Measurements from ENCODE around the gene MDH1B.
"Not testable (repeated sequence)": the region's sequence is repeated elsewhere in the genome, so short reads cannot be mapped to it uniquely, and the experiment has no call there.

The MDH1B gene

DNA sequence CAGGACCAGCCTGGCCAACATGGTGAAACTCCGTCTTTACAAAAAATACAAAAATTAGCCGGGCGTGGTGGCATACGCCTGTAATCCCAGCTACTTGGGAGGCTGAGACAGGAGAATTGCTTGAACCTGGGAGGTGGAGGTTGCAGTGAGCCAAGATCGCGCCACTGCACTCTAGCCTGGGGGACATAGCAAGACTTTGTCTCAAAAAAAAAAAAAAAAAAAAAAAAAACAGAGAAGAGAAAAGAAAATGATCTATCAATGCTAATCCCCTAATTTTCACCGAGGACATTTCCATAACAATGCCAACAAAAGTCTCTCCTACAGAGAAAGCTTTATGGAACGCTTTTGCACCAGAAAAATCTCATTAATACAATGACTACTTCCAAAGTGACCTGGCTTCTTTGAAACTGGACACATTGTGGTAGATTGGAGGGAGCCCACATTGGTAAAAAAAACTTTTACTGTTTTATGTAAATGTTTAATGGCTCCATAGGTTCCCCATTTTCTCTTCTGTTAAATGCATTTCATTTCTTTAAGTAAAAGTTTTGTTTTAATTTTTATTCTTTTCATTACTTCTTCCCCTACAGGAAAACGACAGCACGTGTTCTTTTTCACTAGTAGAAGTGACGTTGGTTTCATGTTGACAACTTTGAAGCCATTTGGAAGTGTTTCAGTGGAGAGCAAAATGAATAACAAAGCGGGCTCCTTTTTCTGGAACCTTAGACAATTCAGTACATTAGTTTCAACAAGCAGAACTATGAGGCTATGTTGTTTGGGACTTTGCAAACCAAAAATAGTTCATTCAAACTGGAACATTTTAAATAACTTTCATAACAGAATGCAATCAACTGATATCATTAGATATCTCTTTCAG lies 1.2 kb upstream of the MDH1B start:
- no peak for DNase-seq

DNA sequence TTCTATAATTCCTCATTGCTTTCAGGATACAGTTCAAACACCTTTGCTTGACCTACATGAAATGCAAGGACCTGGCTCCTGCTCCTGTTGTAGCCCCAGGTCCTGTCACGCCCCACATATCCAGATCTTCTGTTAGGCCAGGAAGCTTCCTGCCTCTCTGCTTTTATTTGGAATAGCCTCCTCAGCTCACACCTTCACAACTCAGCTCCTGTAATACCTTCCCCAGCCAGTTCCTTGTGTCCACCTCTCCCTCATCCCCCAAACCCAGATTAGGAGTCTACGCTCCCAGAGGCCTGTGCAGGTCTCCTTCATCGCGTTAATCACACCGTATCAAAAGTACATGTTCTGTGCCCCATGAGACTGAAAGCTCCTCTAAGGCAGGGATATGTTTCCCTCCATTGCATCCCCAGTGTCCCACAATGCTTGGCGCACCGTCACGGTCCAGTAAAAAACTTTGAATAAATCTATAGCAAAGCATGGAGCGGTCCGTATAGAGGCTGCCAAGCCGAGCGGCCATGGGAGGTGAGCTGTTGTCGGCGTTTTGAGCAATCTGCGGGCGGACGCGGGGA lies 371 bp downstream of the MDH1B start:
- DNase-seq: no peak

GRCh38 chr2:206756816-206757215 lies 8.3 kb downstream of the MDH1B start:
- DNase-seq: no peak

- DNase-seq: no peak
These were observed 24.3 kb downstream of the MDH1B start for GRCh38 chr2:206740800-206741199.

- no peak for DNase-seq
These were observed 25.9 kb downstream of the MDH1B start for GRCh38 chr2:206739271-206739670.

GRCh38 chr2:206736935-206737334 lies 28.2 kb downstream of the MDH1B start:
- DNase-seq: no peak

- DNase-seq: no peak
These were observed 31.8 kb downstream of the MDH1B start for GRCh38 chr2:206733341-206733740.

DNA sequence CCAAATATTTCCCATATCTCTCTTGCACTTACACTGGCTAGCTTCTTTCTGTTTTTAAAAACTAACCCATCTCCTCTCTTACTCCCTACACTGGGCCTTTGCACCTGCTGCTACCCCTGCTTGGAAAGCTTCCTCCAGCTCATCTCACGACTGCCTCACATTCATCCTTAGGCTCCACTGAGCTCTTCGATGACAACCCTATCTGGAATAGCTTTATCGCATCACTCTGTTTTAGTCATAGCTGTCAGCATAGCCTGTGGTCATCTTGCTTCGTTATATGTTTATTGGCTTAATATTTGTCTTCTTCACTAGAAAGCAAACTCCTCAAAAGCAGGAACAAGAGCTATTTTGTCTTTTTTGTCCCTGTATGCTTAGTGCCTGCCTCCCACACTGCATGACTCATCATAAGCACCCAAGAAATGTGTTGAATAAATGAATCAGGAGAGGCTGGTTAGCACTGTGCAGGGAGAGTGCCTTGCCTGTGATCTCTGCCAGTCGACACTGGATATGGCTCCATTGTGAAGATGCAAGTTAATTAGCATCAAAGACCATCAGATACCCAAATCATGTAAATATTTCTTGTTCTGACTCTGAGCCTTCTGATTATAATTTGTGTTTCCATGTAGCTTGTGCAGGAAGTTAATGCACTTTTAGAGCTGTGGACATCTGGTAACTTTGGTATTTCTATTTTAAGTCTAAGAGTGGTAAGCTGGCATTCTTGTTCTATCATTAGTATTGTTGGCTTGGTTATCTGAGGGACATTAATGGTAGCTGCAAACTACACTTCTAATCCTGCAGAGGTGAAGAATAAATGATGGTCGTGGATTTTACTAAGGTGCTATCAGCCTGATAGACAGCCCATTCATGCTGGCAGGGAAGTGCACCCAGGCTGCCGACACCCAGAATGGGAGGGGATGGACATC lies 36.6 kb downstream of the MDH1B start:
- no peak for DNase-seq

GRCh38 chr2:206727287-206727686 lies 37.8 kb downstream of the MDH1B start:
- DNase-seq: no peak

GRCh38 chr2:206723288-206723687 lies 41.8 kb downstream of the MDH1B start:
- no peak for DNase-seq

- no peak for DNase-seq
These were observed 43.7 kb downstream of the MDH1B start for GRCh38 chr2:206721256-206721920.

GRCh38 chr2:206718296-206718695 lies 46.8 kb downstream of the MDH1B start, which contains the start of gene DYTN:
Gene DYTN (minus strand): TSS chr2:206718396. CDS start chr2:206718279, 117 bp downstream.
- no peak for DNase-seq

- no peak for DNase-seq
These were observed 48.5 kb downstream of the MDH1B start for GRCh38 chr2:206716623-206717022.

- not testable (repeated sequence) for DNase-seq
These were observed 49.9 kb downstream of the MDH1B start for GRCh38 chr2:206715183-206715582.

GRCh38 chr2:206713746-206714145 lies 51.4 kb downstream of the MDH1B start:
- no peak for DNase-seq

DNA sequence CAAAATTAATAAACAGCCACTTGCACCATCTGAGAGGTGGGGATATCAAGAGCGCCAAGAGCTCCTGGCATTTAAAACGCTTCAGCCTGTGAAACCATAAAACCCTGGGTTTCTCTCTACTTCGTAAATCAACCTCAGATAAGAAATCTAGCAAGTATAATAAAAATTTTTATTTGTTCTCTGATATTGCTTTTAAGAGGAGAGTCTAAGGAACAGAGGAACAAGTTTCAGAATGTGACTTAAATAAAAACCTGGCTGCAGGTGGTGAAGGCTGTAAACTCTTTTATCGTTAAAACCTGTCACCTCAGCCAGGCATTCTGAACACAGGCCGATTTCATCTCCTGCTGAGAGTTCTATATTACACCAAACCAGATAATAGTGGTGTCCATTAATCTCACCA lies 56.8 kb downstream of the MDH1B start:
- no peak for DNase-seq

DNA sequence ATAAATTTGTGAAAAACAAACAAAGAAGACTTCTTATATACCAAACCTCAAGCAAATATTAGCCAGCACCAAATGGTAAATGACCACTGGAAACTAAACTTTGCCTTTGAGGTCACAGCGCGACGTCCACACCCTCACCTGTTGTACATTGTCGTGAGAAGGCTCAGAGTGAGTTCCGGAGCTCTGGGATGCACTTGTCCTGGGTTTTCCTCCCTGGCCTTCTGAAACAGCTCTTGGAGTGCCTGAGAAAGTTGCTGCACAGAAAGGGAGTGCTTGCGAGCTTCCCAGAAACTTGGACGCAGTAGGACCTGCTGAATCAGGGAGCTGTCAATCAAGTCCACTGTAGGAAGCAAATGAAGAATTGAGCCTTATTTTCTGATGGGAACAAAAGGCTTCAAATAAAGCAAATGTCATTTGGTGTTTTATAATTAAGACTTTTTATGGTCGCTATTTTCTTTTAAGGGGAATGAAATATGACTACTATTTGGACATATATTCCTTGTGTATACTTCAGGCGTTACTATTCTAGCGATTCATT lies 57.9 kb downstream of the MDH1B start:
- DNase-seq: no peak

DNA sequence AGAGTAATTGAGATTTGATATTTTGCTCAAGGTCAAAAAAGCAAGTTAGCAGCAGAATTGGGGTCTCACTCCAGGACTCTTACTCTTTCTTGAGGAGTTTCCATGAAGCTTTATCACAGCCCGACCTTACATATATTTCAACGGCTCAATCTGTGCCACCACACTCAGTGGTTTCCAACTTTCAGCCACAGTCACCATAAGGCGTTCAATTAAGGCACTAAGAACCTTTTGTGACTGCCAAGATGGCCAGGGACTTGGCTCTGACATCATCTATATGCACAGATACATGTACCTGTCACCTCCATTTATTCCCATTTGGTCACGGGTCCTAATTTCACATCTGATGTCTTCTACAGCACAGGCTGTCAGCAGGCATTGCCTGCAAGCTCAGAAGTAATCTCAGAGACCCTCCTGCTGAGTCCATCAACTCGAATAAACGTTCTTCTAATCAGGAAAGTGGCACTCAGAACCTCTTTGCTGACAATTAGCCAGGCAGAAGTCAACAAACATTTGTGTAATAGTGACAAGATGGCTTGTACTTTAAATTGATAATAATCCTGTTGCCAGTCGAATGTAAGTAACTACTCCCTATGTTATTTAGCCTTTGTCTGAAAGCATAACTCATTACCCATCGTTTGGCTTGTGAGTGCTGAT lies 63.0 kb downstream of the MDH1B start:
- no peak for DNase-seq

GRCh38 chr2:206700156-206700555 lies 65.0 kb downstream of the MDH1B start:
- no peak for DNase-seq

- DNase-seq: no peak
These were observed 66.3 kb downstream of the MDH1B start for GRCh38 chr2:206698811-206699210.

DNA sequence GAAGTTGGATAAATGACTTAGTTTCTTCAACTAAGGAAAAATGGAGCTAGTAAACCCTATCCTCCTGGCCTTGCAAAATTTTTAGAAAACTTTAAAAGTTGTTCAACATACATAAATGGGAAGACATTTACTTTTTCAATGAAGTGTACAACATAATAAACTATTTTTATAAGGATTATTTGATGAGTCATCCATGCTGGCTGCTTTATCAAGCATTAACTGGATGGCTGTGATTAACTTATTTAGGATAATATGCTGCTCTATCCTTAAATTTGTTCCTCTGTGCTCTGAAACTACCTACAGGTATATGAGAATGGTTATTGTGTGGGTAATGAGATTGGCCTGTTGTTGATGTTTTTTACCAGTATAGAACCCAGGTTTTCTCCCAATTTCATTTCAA lies 68.2 kb downstream of the MDH1B start:
- no peak for DNase-seq
